SK-N-SH (cell line): ENCODE data around the gene FCRL5. TPM values are rescaled to one million over a fixed set of nuclear protein-coding genes. Genes with fewer than 3 reads are reported as not detected.

ENCODE experiments used
- CTCF ChIA-PET: fragments of 300-600, 350-600 bp; formaldehyde crosslinking; extraction: SDS; loops from one replicate; lab custom pipeline; 2021; lab: Yijun Ruan, JAX
- POLR2A ChIA-PET: fragments of 350-600 bp; sonication (Branson Sonifier 250); formaldehyde crosslinking; extraction: SDS; loops from one replicate; lab custom pipeline; 2020; ENCODE audit warnings: antibody characterized with exemption, inconsistent platforms; lab: Yijun Ruan, JAX
- DNase-seq: peaks from one replicate; pipeline ENCODE4 v3.0.0; 2012
- H2AFZ ChIP-seq: fragments of 200-600 bp; sonication (generic); 2 replicates; pipeline ENCODE4 v1.8.1; 2016; ENCODE audit warnings: antibody characterized with exemption, mild to moderate bottlenecking, low read depth
- H3F3A ChIP-seq: fragments of 200-600 bp; sonication (generic); replicated peaks from 2 replicates; pipeline ENCODE3; 2016; ENCODE audit warnings: antibody characterized with exemption, mild to moderate bottlenecking; ENCODE audit not compliant: insufficient read depth
- H3K27ac ChIP-seq, 2 experiments: fragments of 200-500 bp in 1 of 2; fragments of 200-600 bp in 1 of 2; sonication (Bioruptor generic) in 1 of 2; sonication (generic), shearing (Covaris generic) in 1 of 2; 2 replicates each; pipeline versions ENCODE4 v1.5.1 to v1.6.1; 2014 to 2016; ENCODE audit warnings: low read depth in 2 of 2, inconsistent platforms in 1 of 2, low read length in 1 of 2, mild to moderate bottlenecking in 1 of 2, mixed read lengths in 1 of 2
- H3K27me3 ChIP-seq: fragments of 200-600 bp; sonication (generic), shearing (Covaris generic); 2 replicates; pipeline ENCODE4 v1.6.1; 2016; ENCODE audit warnings: mixed run types; ENCODE audit not compliant: insufficient read depth
- H3K36me3 ChIP-seq, 2 experiments: fragments of 200-500 bp in 1 of 2; fragments of 200-600 bp in 1 of 2; sonication (Bioruptor generic) in 1 of 2; sonication (generic) in 1 of 2; replicated peaks in 1 of 2; 2 replicates each; pipeline versions ENCODE3 to v1.5.1; 2014 to 2016; ENCODE audit warnings: low read length in 1 of 2, mild to moderate bottlenecking in 1 of 2; ENCODE audit not compliant: insufficient read depth in 2 of 2, control insufficient read depth in 1 of 2
- H3K4me1 ChIP-seq, 2 experiments: fragments of 200-500 bp in 1 of 2; fragments of 200-600 bp in 1 of 2; sonication (Bioruptor generic) in 1 of 2; sonication (generic), shearing (Covaris generic) in 1 of 2; 2 replicates each; pipeline versions ENCODE4 v1.5.1 to v1.6.1; 2014 to 2016; ENCODE audit warnings: low read depth in 1 of 2, low read length in 1 of 2, mixed run types in 1 of 2; ENCODE audit not compliant: insufficient read depth in 2 of 2, control insufficient read depth in 1 of 2
- H3K4me2 ChIP-seq: fragments of 200-600 bp; sonication (generic), shearing (Covaris generic); 2 replicates; pipeline ENCODE4 v1.6.1; 2017; ENCODE audit warnings: mixed run types
- H3K4me3 ChIP-seq, 2 experiments: fragments of 200-500 bp in 1 of 2; fragments of 200-600 bp in 1 of 2; sonication (Bioruptor generic) in 1 of 2; sonication (generic), shearing (Covaris generic) in 1 of 2; 2 replicates each; pipeline versions ENCODE4 v1.5.1 to v1.8.1; 2014 to 2016; ENCODE audit warnings: low read depth in 2 of 2, inconsistent platforms in 1 of 2, low read length in 1 of 2, mild to moderate bottlenecking in 1 of 2, mixed read lengths in 1 of 2, moderate library complexity in 1 of 2
- H3K79me2 ChIP-seq: fragments of 200-600 bp; sonication (generic); 2 replicates; pipeline ENCODE4 v1.8.1; 2017; ENCODE audit warnings: mild to moderate bottlenecking; ENCODE audit not compliant: insufficient read depth
- H3K9ac ChIP-seq: fragments of 200-600 bp; sonication (generic); 2 replicates; pipeline ENCODE4 v1.6.1; 2017; ENCODE audit warnings: mixed run types
- H3K9me2 ChIP-seq: fragments of 200-600 bp; sonication (generic); 2 replicates; pipeline ENCODE4 v1.6.1; 2017; ENCODE audit warnings: mixed run types
- H3K9me3 ChIP-seq: fragments of 200-600 bp; sonication (generic); 2 replicates; pipeline ENCODE4 v1.6.1; 2017; ENCODE audit warnings: mixed run types, mild to moderate bottlenecking, moderate library complexity
- H4K20me1 ChIP-seq: fragments of 200-600 bp; sonication (generic); 2 replicates; pipeline ENCODE4 v1.6.1; 2017; ENCODE audit warnings: mild to moderate bottlenecking, mixed run types; ENCODE audit not compliant: insufficient read depth
- CHD2 ChIP-seq: fragments of 150-350 bp; IDR thresholded peaks from 2 replicates; pipeline ENCODE4 v1.6.1; 2018; ENCODE audit warnings: low read length; ENCODE audit not compliant: partially characterized antibody
- ELF1 ChIP-seq: IDR thresholded peaks from 2 replicates; pipeline ENCODE4 v1.4.0; 2012
- EZH2phosphoT487 ChIP-seq: fragments of 200-600 bp; sonication (generic); IDR thresholded peaks from 2 replicates; pipeline ENCODE4 v1.6.1; 2017; ENCODE audit warnings: low read depth, mixed run types, mild to moderate bottlenecking, antibody characterized with exemption, moderate library complexity, borderline replicate concordance
- FOXJ3 ChIP-seq: sonication (generic); formaldehyde crosslinking; IDR thresholded peaks from 2 replicates; pipeline ENCODE4 v1.5.1; 2020; ENCODE audit warnings: mild to moderate bottlenecking, missing genetic modification reagents
- FOXM1 ChIP-seq: IDR thresholded peaks from 2 replicates; pipeline ENCODE4 v1.4.0; 2012; ENCODE audit warnings: low read depth, mild to moderate bottlenecking
- GABPA ChIP-seq: IDR thresholded peaks from 2 replicates; pipeline ENCODE4 v1.4.0; 2012; ENCODE audit warnings: low read depth, mild to moderate bottlenecking
- GATA2 ChIP-seq: sonication (generic); formaldehyde crosslinking; IDR thresholded peaks from 2 replicates; pipeline ENCODE4 v1.5.0; 2020; ENCODE audit warnings: mild to moderate bottlenecking, missing genetic modification reagents
- IRF3 ChIP-seq: fragments of 150-350 bp; IDR thresholded peaks from 2 replicates; pipeline ENCODE4 v1.6.1; 2016; ENCODE audit warnings: mild to moderate bottlenecking, low read depth, low read length
- NFIC ChIP-seq: IDR thresholded peaks from 2 replicates; pipeline ENCODE4 v1.4.0; 2012; ENCODE audit warnings: borderline replicate concordance
- POLR2AphosphoS5 ChIP-seq: IDR thresholded peaks from 2 replicates; pipeline ENCODE4 v1.6.1; 2012; ENCODE audit warnings: low read depth, low read length
- RAD21 ChIP-seq: IDR thresholded peaks from 2 replicates; pipeline ENCODE4 v1.6.1; 2012; ENCODE audit warnings: mild to moderate bottlenecking, low read length
- SMC3 ChIP-seq: IDR thresholded peaks from 2 replicates; pipeline ENCODE4 v1.6.1; 2012; ENCODE audit warnings: low read depth, low read length, improper control_type of control experiment
- TEAD4 ChIP-seq: IDR thresholded peaks from 2 replicates; pipeline ENCODE4 v1.4.0; 2012; ENCODE audit warnings: mild to moderate bottlenecking, borderline replicate concordance; ENCODE audit not compliant: insufficient read depth
- USF2 ChIP-seq: fragments of 150-350 bp; IDR thresholded peaks from 2 replicates; pipeline ENCODE4 v1.6.1; 2017; ENCODE audit warnings: antibody characterized with exemption, low read length, low read depth, borderline replicate concordance
- YY1 ChIP-seq: IDR thresholded peaks from 2 replicates; pipeline ENCODE4 v1.4.0; 2012; ENCODE audit warnings: low read depth, mild to moderate bottlenecking
- WGBS: methylation state at CpG from one replicate; pipeline ENCODE4 v1.1.6; 2017; ENCODE audit warnings: low lambda C conversion rate; 5-methylcytosine and 5-hydroxymethylcytosine counted together
- polyA plus RNA-seq, 3 experiments: library from polyadenylated mRNA; depleted of rRNA; stranded (reverse); fragments of >200 nt; gene quantifications; 2 replicates each; pipeline ENCODE4 v1.2.3, GENCODE V29; 2012
- TF ChIP-seq, protein P1 (sequence below): IDR thresholded peaks from 2 replicates; pipeline ENCODE4; 2012
- TF ChIP-seq, protein P2 (sequence below): fragments of 200-600 bp; sonication (generic); IDR thresholded peaks from 2 replicates; pipeline ENCODE4 v1.6.1; 2017; ENCODE audit warnings: antibody characterized with exemption, mild to moderate bottlenecking, moderate library complexity

The FCRL5 gene
- polyA plus RNA-seq, 1 of the 3 experiments (the other 2 are of a cell fraction): not detected

DNA sequence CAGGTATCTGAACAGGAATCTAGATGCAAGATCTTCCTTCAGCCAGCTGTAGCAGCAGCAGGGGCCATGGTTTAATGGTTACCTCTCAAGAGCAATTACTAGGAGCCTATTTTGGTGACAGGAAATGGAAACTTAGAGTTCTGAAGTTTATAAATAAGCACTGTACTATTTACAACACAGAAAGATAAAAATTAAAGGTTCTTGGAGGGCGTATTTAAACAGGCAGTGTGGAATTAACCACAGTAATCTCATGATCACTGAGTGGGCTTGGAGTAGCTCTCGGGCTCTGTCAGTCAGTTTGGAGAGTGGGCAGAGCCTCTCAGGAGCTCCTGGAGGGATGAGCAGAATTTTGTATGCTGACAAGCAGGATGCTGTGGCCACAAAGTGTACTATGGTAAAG, 10.2 kb upstream of the FCRL5 start:
- Histone ChIP-seq H3K9ac (no peak overlapping the region), H3K4me1 (no peaks in the 10 kb centered on the region), H3K4me2 (no peak overlapping the region), H3K27me3 (peaks cover 9% of the 10 kb centered on the region; the same call in 1 of the 2 replicates), H3F3A (no peaks in the 10 kb centered on the region), H3K9me3 (no peaks in the 10 kb centered on the region), H3K79me2 (no peaks in the 10 kb centered on the region), H3K27ac (no peak overlapping the region), H2AFZ (no peak overlapping the region), H3K9me2 (no peaks in the 10 kb centered on the region), H3K36me3 (no peaks in the 10 kb centered on the region), H3K4me3 (no peak overlapping the region), H4K20me1 (no peaks in the 10 kb centered on the region)
- TF ChIP-seq GATA2 (CRISPR knock-in tag) (no peak), ELF1 (no peak), IRF3 (no peak), RAD21 (no peak), FOXM1 (no peak), TEAD4 (no peak), EZH2phosphoT487 (no peak), YY1 (no peak), USF2 (no peak), NFIC (no peak), SMC3 (no peak), POLR2AphosphoS5 (no peak)
- TF ChIP-seq, protein P1, sequence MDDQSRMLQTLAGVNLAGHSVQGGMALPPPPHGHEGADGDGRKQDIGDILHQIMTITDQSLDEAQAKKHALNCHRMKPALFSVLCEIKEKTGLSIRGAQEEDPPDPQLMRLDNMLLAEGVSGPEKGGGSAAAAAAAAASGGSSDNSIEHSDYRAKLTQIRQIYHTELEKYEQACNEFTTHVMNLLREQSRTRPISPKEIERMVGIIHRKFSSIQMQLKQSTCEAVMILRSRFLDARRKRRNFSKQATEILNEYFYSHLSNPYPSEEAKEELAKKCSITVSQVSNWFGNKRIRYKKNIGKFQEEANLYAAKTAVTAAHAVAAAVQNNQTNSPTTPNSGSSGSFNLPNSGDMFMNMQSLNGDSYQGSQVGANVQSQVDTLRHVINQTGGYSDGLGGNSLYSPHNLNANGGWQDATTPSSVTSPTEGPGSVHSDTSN: no peak
- TF ChIP-seq, protein P2, sequence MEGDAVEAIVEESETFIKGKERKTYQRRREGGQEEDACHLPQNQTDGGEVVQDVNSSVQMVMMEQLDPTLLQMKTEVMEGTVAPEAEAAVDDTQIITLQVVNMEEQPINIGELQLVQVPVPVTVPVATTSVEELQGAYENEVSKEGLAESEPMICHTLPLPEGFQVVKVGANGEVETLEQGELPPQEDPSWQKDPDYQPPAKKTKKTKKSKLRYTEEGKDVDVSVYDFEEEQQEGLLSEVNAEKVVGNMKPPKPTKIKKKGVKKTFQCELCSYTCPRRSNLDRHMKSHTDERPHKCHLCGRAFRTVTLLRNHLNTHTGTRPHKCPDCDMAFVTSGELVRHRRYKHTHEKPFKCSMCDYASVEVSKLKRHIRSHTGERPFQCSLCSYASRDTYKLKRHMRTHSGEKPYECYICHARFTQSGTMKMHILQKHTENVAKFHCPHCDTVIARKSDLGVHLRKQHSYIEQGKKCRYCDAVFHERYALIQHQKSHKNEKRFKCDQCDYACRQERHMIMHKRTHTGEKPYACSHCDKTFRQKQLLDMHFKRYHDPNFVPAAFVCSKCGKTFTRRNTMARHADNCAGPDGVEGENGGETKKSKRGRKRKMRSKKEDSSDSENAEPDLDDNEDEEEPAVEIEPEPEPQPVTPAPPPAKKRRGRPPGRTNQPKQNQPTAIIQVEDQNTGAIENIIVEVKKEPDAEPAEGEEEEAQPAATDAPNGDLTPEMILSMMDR: no peak
- ChIA-PET POLR2A (no interaction called here), CTCF (interaction anchor here (1.2 to 3.1 kb wide), 2 partner anchors 13 to 18 kb away, joined by 3 to 14 read pairs; no protein-coding TSS in a partner anchor)
- DNase-seq: no peak
- 0% methylated on average over 2 of the region's 2 CpGs for WGBS

DNA sequence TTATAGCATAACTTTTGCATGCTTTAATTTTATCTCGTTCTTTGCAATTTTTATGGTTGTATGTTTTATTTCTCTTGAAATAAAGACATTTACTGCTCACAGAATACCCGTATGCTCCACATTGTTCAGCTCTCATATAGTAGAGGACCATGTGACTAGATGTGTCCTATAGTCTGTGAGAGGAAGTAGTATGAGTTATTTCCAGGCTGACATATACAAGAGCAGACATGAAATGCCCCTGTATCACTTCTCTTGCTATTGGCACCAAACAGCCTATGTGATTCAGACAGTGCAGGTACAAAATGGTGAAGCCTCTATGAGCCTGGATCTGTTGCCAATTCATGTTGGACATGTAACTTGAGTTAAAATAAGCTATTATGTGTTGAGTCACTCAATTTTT, 5.8 kb upstream of the FCRL5 start:
- H3K4me1 ChIP-seq: no peaks in the 10 kb centered on the region
- POLR2A ChIA-PET: no interaction called here
- H2AFZ ChIP-seq: no peak overlapping the region
- no peaks in the 10 kb centered on the region for H4K20me1 ChIP-seq
- no peaks in the 10 kb centered on the region; the same call in 1 of the 2 replicates for H3K27me3 ChIP-seq
- no peak overlapping the region for H3K4me2 ChIP-seq
- H3K4me3 ChIP-seq: no peak overlapping the region
- 2% methylated on average over 2 of the region's 2 CpGs for WGBS
- H3F3A ChIP-seq: no peaks in the 10 kb centered on the region
- no peaks in the 10 kb centered on the region for H3K9me2 ChIP-seq
- H3K27ac ChIP-seq: no peak overlapping the region
- H3K36me3 ChIP-seq: no peaks in the 10 kb centered on the region
- H3K9ac ChIP-seq: no peak overlapping the region
- DNase-seq: no peak
- H3K79me2 ChIP-seq: no peaks in the 10 kb centered on the region
- no peaks in the 10 kb centered on the region for H3K9me3 ChIP-seq
- CTCF ChIA-PET: interaction anchor here (1.0 kb wide), 1 partner anchor 22 kb away, joined by 4 read pairs; no protein-coding TSS in a partner anchor
- TF ChIP-seq GABPA: no peak
- no peak for TF ChIP-seq FOXJ3 (CRISPR knock-in tag)
- no peak for TF ChIP-seq ELF1
- TF ChIP-seq GATA2 (CRISPR knock-in tag): no peak
- TF ChIP-seq CHD2: no peak
- TF ChIP-seq, protein P1: no peak
- TF ChIP-seq, protein P2: no peak
